DMS53 (cell line): Measurements from ENCODE around the gene ABHD16A.
"Not testable (repeated sequence)": the region's sequence is repeated elsewhere in the genome, so short reads cannot be mapped to it uniquely, and the experiment has no call there.

Experiments used
- DNase-seq: peaks from one replicate; lab custom pipeline; 2025; lab: John Stamatoyannopoulos, UW

ABHD16A gene

DNA sequence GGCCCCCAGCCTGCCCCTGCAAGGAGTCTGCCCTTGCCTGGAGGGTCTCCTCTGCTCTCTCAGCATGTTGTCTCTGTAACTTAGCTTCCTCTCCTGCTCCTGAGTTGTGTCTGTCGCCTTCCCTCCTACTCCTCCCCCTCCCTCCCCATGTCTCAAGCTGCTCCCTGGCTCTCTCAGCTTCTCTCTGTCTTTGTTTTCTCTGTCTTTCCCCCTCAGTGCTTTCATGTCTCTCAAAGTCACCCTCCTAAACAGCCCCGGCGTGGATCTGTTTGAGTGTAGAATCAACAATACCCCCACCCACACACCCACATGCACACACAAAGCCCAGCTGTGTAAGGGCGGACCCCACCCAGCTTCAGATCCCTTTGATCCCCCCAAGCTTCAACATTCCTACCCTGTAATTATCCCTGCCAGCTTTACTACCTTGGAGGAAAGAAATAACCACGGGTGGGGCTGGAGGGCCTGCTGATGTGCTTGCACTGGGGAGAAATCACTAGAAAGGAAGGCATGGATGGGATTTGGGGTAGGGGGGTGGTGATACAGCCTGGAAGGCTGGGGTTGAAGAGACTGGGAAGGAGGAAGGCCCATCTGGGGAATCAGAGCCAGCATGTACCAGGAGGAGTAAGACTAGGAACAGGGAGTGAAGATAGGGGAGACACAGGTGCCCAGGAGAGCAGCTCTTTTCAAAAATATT lies 11.0 kb upstream of the ABHD16A start:
- DNase-seq, result no peak

DNA sequence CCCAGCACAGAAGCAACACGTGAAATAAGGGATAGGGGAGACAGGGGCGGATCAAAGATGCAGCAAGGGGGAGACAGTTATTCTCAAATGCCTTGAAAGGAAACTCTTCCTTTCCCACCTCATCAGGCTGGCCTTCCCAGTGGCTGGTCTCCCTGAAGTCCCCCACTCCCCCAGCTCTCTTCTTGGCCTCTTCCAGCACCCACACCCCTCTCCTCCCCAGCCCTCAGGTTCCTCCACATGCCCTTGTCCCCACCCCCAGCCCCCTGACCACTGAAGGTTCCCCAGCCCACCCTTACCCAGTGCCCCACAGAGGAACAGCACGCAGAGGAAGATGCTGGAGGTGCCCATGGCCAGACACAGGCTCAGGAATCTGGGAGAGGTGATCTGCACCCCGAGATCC lies 10.3 kb upstream of the ABHD16A start:
- DNase-seq, result no peak

GRCh38 chr6:31712296-31712695 lies 9.2 kb upstream of the ABHD16A start:
- DNase-seq, result peak; percentile 46

DNA sequence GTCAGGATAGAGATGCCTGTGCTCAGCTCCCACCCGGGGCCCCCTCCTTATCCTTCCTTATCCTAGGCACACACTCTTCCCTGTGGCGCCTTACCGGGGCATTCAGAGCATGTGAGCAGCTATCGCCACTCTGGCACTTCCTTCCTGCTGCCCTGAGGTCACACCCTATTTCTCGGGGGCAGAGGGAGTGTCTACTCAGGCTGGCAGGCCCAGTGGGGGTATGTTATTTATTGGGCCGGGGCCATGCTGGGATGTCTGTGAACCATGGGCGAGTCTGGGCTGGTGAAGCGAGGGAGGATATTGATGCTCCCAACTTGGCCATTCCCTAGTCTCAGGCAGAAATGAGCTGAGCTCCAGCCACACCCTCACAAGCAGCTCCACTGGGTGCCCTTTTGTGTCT lies 8.1 kb upstream of the ABHD16A start:
- DNase-seq, result no peak

DNA sequence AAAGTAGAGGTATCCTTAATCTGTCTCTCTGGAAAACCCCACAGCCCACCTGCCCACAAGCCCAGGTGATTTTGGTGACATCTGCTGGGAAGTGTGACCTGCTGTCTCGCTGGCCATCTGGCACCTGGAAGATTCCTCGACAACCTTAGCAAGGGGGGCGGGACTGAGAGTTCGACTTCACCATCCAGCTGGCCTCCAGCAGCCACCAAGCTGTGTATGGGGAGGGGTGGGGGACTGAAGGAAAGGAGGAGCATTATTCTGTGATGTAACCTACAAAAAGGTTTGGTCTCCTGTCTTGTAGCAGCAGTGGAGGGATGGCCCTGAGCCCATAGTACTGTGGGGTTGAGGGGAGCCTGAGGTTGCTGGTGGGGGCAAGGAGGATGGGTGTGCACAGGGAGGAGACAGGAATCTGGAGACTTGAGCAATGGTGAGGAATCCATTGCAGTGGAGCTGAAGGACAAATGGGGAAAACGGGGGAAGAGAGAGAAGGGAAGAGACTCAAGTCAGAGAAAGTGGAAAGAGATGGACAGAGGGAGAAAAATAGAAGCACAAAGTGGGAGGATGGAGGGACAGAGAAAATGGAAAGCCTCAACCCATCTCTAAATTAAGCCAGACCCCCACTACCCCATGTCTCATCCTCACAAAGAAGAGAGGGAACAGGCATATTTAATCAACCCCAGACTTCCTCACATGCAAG lies 7.5 kb upstream of the ABHD16A start:
- DNase-seq, result no peak

- DNase-seq, result not testable (repeated sequence)
Measured at GRCh38 chr6:31709157-31709556, 6.0 kb upstream of the ABHD16A start.

DNA sequence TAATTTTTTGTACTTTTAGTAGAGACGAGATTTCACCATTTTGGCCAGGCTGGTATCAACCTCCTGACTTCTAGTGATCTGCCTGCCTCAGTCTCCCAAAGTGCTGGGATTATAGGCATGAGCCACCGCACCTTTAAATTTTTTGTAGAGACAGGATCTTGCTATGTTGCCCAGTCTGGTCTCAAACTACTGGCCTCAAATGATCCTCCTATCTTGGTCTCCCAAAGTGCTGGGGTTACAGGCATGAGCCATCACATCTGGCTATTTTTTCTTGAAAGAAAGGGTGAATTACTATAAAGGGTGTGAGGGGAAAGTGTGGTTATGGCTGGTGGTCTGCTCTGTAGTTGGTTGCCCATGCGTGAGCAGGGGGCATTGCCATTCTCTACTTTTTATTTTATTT lies 5.1 kb upstream of the ABHD16A start:
- DNase-seq, result no peak

- DNase-seq, result no peak
Measured at GRCh38 chr6:31707701-31708100, 4.6 kb upstream of the ABHD16A start.

DNA sequence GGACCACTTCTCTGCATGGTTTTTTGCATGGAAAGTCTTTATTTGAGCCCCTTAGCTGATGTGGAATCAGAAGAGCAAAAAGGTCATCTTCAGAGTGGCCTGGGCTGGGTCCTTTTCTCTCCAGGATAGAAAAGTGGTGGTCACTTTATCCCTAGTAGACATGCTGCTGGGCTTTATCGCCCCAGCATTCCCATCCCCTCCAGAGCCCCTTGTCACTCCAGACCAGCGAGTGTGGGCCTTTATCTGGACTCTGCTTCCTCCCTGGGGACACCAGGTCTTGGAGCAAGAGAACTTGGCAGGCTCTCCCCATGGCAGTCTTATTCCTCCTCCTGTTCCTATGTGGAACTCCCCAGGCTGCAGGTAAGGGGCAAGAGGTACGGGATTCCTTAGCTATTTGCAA lies 3.5 kb upstream of the ABHD16A start, which contains the start of gene LY6G6F:
LY6G6F (plus strand) TSS at position 268 of the 400 bp plus-strand sequence; CDS start at position 309, 41 bp downstream.
- DNase-seq, result no peak

DNA sequence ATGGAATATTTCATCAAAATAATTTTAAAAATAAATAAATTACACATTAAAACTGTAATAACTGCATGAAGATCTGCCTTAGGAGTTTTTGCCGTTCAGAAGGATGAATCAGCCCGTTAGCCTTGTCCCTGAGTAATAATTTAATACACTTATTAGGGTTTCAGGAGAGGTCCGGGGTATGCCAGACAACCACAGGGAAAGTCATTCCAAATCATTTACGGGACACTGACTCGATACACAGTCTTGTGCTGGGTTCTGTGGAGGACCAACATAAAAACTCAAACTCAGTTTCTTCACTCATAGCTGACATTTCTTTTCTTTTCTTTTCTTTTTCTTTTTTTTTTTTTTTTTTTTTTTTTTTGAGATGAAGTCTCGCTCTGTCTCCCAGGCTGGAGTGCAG lies 2.8 kb upstream of the ABHD16A start:
- DNase-seq, result no peak

- no peak for DNase-seq
Measured at GRCh38 chr6:31702405-31702818, 712 bp downstream of the ABHD16A start.

DNA sequence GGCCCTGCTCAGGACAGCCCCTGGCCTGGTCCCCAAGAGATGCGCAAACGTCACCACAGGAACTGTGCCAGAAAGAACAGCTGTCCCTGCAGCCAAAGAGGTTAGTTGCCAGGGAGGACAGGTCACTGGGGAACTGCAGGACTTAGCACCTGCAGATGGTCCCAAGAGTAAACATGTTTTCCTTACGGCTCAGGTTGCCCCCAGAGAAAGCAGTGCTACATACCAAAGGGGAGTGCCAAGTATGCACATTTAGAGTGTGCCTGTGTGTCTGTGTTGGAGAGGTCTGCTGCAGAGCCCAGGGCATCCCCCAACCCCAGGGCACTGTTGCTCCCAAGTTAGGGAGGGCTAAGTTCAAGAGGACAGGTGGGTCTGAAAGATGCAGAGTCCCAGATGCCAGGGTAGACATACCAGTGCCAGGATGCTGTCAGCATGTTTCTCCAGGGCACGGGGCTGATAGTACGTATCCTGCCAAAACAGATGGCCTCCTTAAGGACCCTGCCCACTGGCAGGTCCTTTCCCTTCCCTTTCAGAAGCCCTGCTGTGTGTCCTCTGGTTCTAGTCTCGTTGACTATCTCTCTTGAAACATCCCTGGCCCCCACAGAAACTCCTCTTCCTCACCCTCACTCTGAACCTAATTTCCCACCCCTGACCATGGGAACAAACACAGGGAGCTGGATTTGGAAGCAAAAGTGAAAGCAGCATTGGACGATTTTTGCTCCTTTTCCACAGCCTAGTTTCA lies 1.3 kb downstream of the ABHD16A start:
- DNase-seq, result peak; percentile 70

GRCh38 chr6:31700740-31701401 lies 2.3 kb downstream of the ABHD16A start:
- DNase-seq, result no peak

- peak; percentile 17 for DNase-seq
Measured at GRCh38 chr6:31697555-31697954, 5.6 kb downstream of the ABHD16A start.

GRCh38 chr6:31693535-31693934 lies 9.6 kb downstream of the ABHD16A start:
- DNase-seq, result no peak

DNA sequence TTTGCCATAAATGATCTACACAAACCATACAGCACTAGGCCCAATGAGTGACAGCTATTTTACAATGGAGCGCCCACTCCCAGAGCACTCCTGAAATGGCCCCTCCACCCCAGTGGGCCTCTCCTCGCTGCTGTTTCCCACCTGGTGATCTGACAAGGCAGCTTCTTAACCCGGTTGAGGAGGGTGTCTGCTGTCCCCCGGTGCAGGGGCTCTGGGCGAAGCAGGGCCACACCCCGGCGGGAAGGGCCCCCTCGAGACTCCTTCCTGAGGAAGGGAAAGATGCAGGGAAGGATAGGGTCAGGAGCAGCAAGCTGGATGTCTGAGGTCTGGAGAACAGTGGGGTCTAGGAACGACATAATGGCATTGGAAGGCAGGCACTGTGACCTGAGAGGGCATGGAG lies 10.2 kb downstream of the ABHD16A start:
- no peak for DNase-seq

DNA sequence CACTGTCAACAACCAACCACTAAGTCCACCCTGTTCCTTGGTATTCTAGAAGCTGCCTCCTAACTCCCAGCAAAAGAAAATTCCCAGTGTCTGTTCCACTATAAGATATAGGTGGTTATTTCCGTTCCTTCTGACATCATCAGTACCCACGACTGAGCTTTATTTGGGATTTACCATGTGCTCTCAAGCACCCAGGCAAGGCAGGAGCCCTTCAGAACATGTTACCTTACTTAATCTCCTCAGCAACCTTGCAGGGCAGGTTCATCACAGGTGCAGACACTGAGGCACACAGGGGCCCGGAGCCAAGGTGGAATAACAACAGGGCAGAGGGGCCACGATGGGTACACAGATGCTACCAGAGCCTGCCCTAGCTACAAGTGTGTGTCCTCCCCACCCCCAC lies 10.8 kb downstream of the ABHD16A start:
- no peak for DNase-seq

GRCh38 chr6:31691564-31692108 lies 11.5 kb downstream of the ABHD16A start:
- DNase-seq, result no peak

DNA sequence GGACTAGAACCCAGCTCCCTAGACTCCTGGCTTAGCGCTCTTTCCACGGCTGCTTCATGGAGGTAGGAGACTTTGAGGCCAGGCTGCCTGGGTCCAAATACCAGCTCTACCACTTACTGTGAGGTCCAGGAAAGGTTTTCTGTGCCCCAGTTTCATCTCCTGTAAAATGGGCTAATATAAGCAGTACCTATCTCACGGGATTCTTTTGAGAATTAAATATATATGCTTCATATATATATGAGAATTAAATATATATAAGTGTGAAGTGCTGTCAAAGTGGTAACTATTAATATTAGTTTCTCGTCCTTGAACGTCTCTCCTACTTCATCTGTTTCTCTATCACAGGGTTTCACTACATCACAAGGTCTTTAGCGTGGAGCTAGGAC lies 12.1 kb downstream of the ABHD16A start:
- no peak for DNase-seq

DNA sequence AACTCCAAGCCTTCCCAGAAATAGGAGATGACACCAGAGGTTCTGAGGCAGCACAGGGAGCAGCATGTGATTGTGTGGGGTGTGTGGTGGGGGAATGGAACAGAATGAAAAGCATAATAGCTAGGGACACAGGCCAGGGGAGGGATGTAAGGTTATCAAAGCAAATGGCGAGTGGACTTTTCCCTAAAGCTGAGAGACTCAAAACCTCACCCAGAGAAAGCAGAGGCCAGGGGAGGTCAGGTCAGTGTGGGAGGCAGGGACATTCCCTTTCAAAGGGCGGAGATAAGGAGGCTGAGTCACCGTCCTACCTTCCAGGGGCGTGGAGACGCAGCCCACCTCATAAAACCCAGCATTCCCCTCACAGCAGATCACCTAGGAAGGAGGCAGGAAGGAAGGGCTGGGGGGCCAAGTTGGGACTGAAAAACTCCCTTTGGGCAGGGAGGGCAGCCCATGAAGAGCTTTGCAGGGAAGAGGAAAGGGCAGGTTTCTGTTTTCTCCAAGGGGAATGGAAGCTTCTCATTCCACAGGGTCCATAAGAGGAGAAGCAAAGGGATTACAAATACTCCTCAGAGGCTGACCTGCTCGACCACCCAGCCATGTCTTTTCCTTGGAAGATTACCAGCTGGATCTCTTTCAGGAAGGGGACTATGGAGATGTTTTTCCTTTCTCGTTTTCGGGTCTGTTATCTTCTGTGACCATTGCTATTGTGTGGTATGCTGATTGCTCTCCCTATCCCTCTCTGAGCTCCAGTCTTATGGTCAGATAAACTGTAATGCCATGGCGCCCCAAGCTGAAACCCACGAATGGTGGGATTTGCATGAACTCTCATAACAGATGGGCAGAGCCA lies 12.7 kb downstream of the ABHD16A start:
- DNase-seq, result no peak
